Endothelial cell of umbilical vein (primary cell): ENCODE data around the gene EGF. TPM values are rescaled to one million over a fixed set of nuclear protein-coding genes. Genes with fewer than 3 reads are reported as not detected.

Experiments used
- BruUV-seq: library from RNA; stranded (reverse); fragments of 400-500 nt; replicated peaks from 2 replicates; lab custom pipeline; 2021; lab: Mats Ljungman, UMichigan
- CTCF ChIA-PET: fragments of 300-600, 350-600 bp; sonication (Branson Sonifier 250); formaldehyde crosslinking; loops from one replicate; lab custom pipeline; 2021; ENCODE audit warnings: antibody characterized with exemption, inconsistent platforms; lab: Charles Lee
- POLR2A ChIA-PET: fragments of 300-600, 350-600 bp; sonication (Branson Sonifier 250); formaldehyde crosslinking; loops from one replicate; lab custom pipeline; 2021; ENCODE audit warnings: antibody characterized with exemption, inconsistent platforms; lab: Charles Lee
- DNase-seq: peaks from one replicate; pipeline ENCODE4 v3.0.0-alpha.2; 2011; ENCODE audit warnings: low read depth, low spot score
- FAIRE-seq: peaks from 2 replicates; lab custom pipeline; 2011; peaks lifted over from hg19 to GRCh38; lab: Jason Lieb, UNC
- H2AFZ ChIP-seq: 2 replicates; pipeline ENCODE4 v1.6.0; 2012; ENCODE audit warnings: low read depth, low read length, control low read depth, inconsistent platforms
- H3K27ac ChIP-seq: 2 replicates; pipeline ENCODE4 v1.5.1; 2011; ENCODE audit warnings: low read depth, mild to moderate bottlenecking, control low read depth, low read length, moderate library complexity; ENCODE audit not compliant: insufficient read depth
- H3K27me3 ChIP-seq, 2 experiments: 2 replicates each; pipeline versions ENCODE4 v1.6.0 to v1.6.1; 2011; ENCODE audit warnings: low read length in 2 of 2, mixed read lengths in 1 of 2; ENCODE audit not compliant: control insufficient read depth in 2 of 2, insufficient read depth in 2 of 2
- H3K36me3 ChIP-seq, 2 experiments: 2 replicates in 1 of 2; 3 replicates in 1 of 2; pipeline ENCODE4 v1.5.1; 2011; ENCODE audit warnings: low read length in 2 of 2, mild to moderate bottlenecking in 1 of 2, moderate library complexity in 1 of 2; ENCODE audit not compliant: control insufficient read depth in 2 of 2, insufficient read depth in 2 of 2; ENCODE audit errors: extremely low read depth in 1 of 2
- H3K4me1 ChIP-seq: 3 replicates; pipeline ENCODE4 v1.5.1; 2011; ENCODE audit warnings: mild to moderate bottlenecking, low read length; ENCODE audit not compliant: control insufficient read depth, insufficient read depth; ENCODE audit errors: extremely low read depth
- H3K4me2 ChIP-seq: 2 replicates; pipeline ENCODE4 v1.6.1; 2011; ENCODE audit warnings: low read length, control low read depth, mixed read lengths; ENCODE audit not compliant: insufficient read depth
- H3K4me3 ChIP-seq, 3 experiments: fragments of 200-600 bp in 1 of 3; sonication (generic), shearing (Covaris generic) in 1 of 3; replicated peaks in 1 of 3; 2 replicates each; pipeline ENCODE4 v1.5.1; 2011 to 2016; ENCODE audit warnings: control low read depth in 3 of 3, low read length in 3 of 3, mild to moderate bottlenecking in 2 of 3, inconsistent platforms in 1 of 3, low read depth in 1 of 3, moderate library complexity in 1 of 3; ENCODE audit not compliant: insufficient read depth in 1 of 3
- H3K79me2 ChIP-seq: 2 replicates; pipeline ENCODE4 v1.6.0; 2012; ENCODE audit warnings: low read length, inconsistent platforms; ENCODE audit not compliant: control insufficient read depth, insufficient read depth
- H3K9ac ChIP-seq: replicated peaks from 2 replicates; pipeline ENCODE3; 2011; ENCODE audit warnings: low read length, control low read depth; ENCODE audit not compliant: insufficient read depth; ENCODE audit errors: extremely low read depth
- H3K9me1 ChIP-seq: replicated peaks from 3 replicates; pipeline ENCODE4 v1.6.0; 2011; ENCODE audit warnings: mild to moderate bottlenecking, low read length; ENCODE audit not compliant: control insufficient read depth, insufficient read depth; ENCODE audit errors: extremely low read depth
- H3K9me3 ChIP-seq: replicated peaks from 2 replicates; pipeline ENCODE4 v1.5.1; 2012; ENCODE audit warnings: low read length, inconsistent platforms; ENCODE audit not compliant: control insufficient read depth, insufficient read depth
- H4K20me1 ChIP-seq: replicated peaks from 2 replicates; pipeline ENCODE3; 2011; ENCODE audit warnings: mild to moderate bottlenecking, low read length; ENCODE audit not compliant: control insufficient read depth, insufficient read depth; ENCODE audit errors: extremely low read depth
- CTCF ChIP-seq, 2 donors: IDR thresholded peaks; 1 replicate in 1 of 2; 2 replicates in 1 of 2; pipeline ENCODE4 v1.5.1; 2011; ENCODE audit warnings: low read length in 2 of 2, mild to moderate bottlenecking in 2 of 2, moderate library complexity in 2 of 2, control low read depth in 1 of 2, inconsistent platforms in 1 of 2, low read depth in 1 of 2; ENCODE audit not compliant: insufficient read depth in 1 of 2; ENCODE audit errors: extremely low read depth in 1 of 2
- EZH2 ChIP-seq: IDR thresholded peaks from 2 replicates; pipeline ENCODE4 v1.6.1; 2012; ENCODE audit warnings: borderline replicate concordance, low read depth, mild to moderate bottlenecking, moderate library complexity, low read length, inconsistent platforms; ENCODE audit not compliant: severe bottlenecking
- FOS ChIP-seq: IDR thresholded peaks from 2 replicates; pipeline ENCODE4 v1.6.1; 2011; ENCODE audit warnings: mild to moderate bottlenecking, low read length, moderate library complexity, borderline replicate concordance; ENCODE audit not compliant: insufficient read depth
- GATA2 ChIP-seq: IDR thresholded peaks from 2 replicates; pipeline ENCODE4 v1.7.0; 2011; ENCODE audit warnings: low read depth, mild to moderate bottlenecking, moderate library complexity, mixed read lengths, low read length; ENCODE audit not compliant: insufficient read length, insufficient read depth
- JUN ChIP-seq: IDR thresholded peaks from 2 replicates; pipeline ENCODE4 v1.6.1; 2011; ENCODE audit warnings: borderline replicate concordance, low read depth; ENCODE audit not compliant: insufficient read length, insufficient read depth
- MAX ChIP-seq: IDR thresholded peaks from 2 replicates; pipeline ENCODE4 v1.6.1; 2011; ENCODE audit not compliant: insufficient read depth, insufficient read length
- MYC ChIP-seq: IDR thresholded peaks from one replicate; pipeline ENCODE4 v1.6.1; 2011; ENCODE audit warnings: mild to moderate bottlenecking, low read depth, low read length
- POLR2A ChIP-seq: IDR thresholded peaks from 2 replicates; pipeline ENCODE4 v1.6.1; 2012; ENCODE audit warnings: low read depth, mild to moderate bottlenecking, control low read depth, low read length
- POLR2AphosphoS5 ChIP-seq: IDR thresholded peaks from 2 replicates; pipeline ENCODE4 v1.6.1; 2012; ENCODE audit warnings: low read depth, mild to moderate bottlenecking, control low read depth, low read length, moderate library complexity; ENCODE audit not compliant: insufficient read depth
- dilution Hi-C: fragments of 300-500 bp; cut with MboI; formaldehyde crosslinking; loops from one replicate; pipeline ENCODE4 v1.15.0; 2019; ENCODE audit warnings: low sequenced_read_pairs; ENCODE audit not compliant: extremely low pct_ligation_motif_present
- intact Hi-C: fragments of 100-400 bp; cut with micrococcal nuclease; formaldehyde crosslinking; loops from one replicate; pipeline ENCODE4 v1.10.0; 2022
- polyA plus RNA-seq, 4 experiments: library from polyadenylated mRNA; depleted of rRNA in 3 of 4; stranded (reverse) in 3 of 4; unstranded in 1 of 4; fragments of >200 nt; gene quantifications; 2 replicates each; pipeline versions ENCODE4 v1.2.1 to v1.2.3, GENCODE V29; 2011 to 2012; ENCODE audit warnings: missing spikeins in 1 of 4
- total RNA-seq: library from RNA; stranded (reverse); gene quantifications from 2 replicates; pipeline ENCODE4 v1.2.3, GENCODE V29; 2021

The EGF gene
- total and polyA plus RNA-seq, 2 donors (not counting 3 experiments of a cell fraction or from before 2014, with no cell fraction given), result not detected

GRCh38 chr4:109873791-109874514, 38.7 kb upstream of the EGF start:
- Histone ChIP-seq H3K79me2 (no peaks in the 10 kb centered on the region), H3K36me3 (no peaks in the 10 kb centered on the region), H4K20me1 (no peaks in the 10 kb centered on the region), H3K4me2 (no peak overlapping the region), H3K9me1 (no peaks in the 10 kb centered on the region), H2AFZ (no peak overlapping the region), H3K9ac (no peak overlapping the region), H3K27me3 (no peaks in the 10 kb centered on the region), H3K27ac (no peak overlapping the region), H3K4me1 (no peaks in the 10 kb centered on the region), H3K4me3 (no peak overlapping the region), H3K9me3 (no peaks in the 10 kb centered on the region)
- FAIRE-seq (no peak), DNase-seq (no peak)
- ChIA-PET POLR2A (no interaction called here), CTCF (interaction anchor here (0.7 kb wide), 1 partner anchor 10 kb away, joined by 3 read pairs; no protein-coding TSS in a partner anchor)
- TF ChIP-seq JUN (no peak), POLR2AphosphoS5 (no peak), GATA2 (no peak), EZH2 (no peak), CTCF (IDR thresholded peaks at IDR 0.05; ENCODE audit: extremely low read depth in 1 of 2, insufficient read depth in 1 of 2, low read depth in 1 of 2, low read length in 2 of 2) (no peak), MYC (no peak), FOS (no peak), MAX (no peak), POLR2A (no peak)
- intact Hi-C loops (no loop called here), dilution Hi-C loops (no loop called here)
- BruUV-seq, result no TSS peak
